MM.1S (cell line): ENCODE data around the gene NEBL.

Experiments used
- DNase-seq: peaks from one replicate; pipeline ENCODE4 v3.0.0-alpha.2; 2015
- H2AFZ ChIP-seq: fragments of 300-600 bp; sonication (generic); 2 replicates; pipeline ENCODE4 v1.6.0; 2016; ENCODE audit warnings: antibody characterized with exemption, low read length
- H3F3A ChIP-seq: fragments of 300-600 bp; sonication (generic); 2 replicates; pipeline ENCODE4 v1.6.1; 2016; ENCODE audit warnings: mild to moderate bottlenecking, antibody characterized with exemption, low read length, moderate library complexity, mixed read lengths; ENCODE audit not compliant: insufficient read depth
- H3K27ac ChIP-seq: fragments of 300-600 bp; sonication (generic); 2 replicates; pipeline ENCODE4 v1.5.1; 2016; ENCODE audit warnings: mild to moderate bottlenecking, low read length
- H3K27me3 ChIP-seq: fragments of 300-600 bp; sonication (generic); replicated peaks from 2 replicates; pipeline ENCODE4 v1.6.0; 2016; ENCODE audit warnings: low read length; ENCODE audit not compliant: insufficient read depth
- H3K36me3 ChIP-seq: fragments of 300-600 bp; sonication (generic); replicated peaks from 2 replicates; pipeline ENCODE4 v1.6.1; 2016; ENCODE audit warnings: mild to moderate bottlenecking, low read length, mixed read lengths; ENCODE audit not compliant: insufficient read depth
- H3K4me1 ChIP-seq: fragments of 300-600 bp; sonication (generic); 2 replicates; pipeline ENCODE4 v1.6.1; 2016; ENCODE audit warnings: low read length, mixed read lengths
- H3K4me2 ChIP-seq: fragments of 300-600 bp; sonication (generic); 2 replicates; pipeline ENCODE4 v1.6.0; 2016; ENCODE audit warnings: low read depth, low read length
- H3K4me3 ChIP-seq: fragments of 300-600 bp; sonication (generic); 2 replicates; pipeline ENCODE4 v1.5.1; 2016; ENCODE audit warnings: low read length, mixed read lengths
- H3K79me2 ChIP-seq: fragments of 300-600 bp; sonication (generic); 2 replicates; pipeline ENCODE4 v1.6.1; 2016; ENCODE audit warnings: mixed run types, low read length, mixed read lengths
- H3K9ac ChIP-seq: fragments of 300-600 bp; sonication (generic); 2 replicates; pipeline ENCODE4 v1.6.1; 2016; ENCODE audit warnings: low read length, mixed read lengths
- H3K9me2 ChIP-seq: fragments of 300-600 bp; sonication (generic); replicated peaks from 2 replicates; pipeline ENCODE4 v1.6.1; 2016; ENCODE audit warnings: mild to moderate bottlenecking, low read length, mixed read lengths; ENCODE audit not compliant: insufficient read depth
- H3K9me3 ChIP-seq: fragments of 300-600 bp; sonication (generic); replicated peaks from 2 replicates; pipeline ENCODE4 v1.6.1; 2016; ENCODE audit warnings: mild to moderate bottlenecking, low read length, mixed read lengths; ENCODE audit not compliant: insufficient read depth
- H4K20me1 ChIP-seq: fragments of 300-600 bp; sonication (generic); 2 replicates; pipeline ENCODE4 v1.6.1; 2016; ENCODE audit warnings: mild to moderate bottlenecking, low read length, moderate library complexity, mixed read lengths; ENCODE audit not compliant: insufficient read depth
- CTCF ChIP-seq: fragments of 300-600 bp; sonication (generic); IDR thresholded peaks from 2 replicates; pipeline ENCODE4 v1.5.1; 2016; ENCODE audit warnings: antibody characterized with exemption, low read length, mixed read lengths
- EZH2 ChIP-seq: fragments of 300-600 bp; sonication (generic); optimal IDR thresholded peaks from 2 replicates; pipeline ENCODE3; 2017; ENCODE audit warnings: low read depth, mild to moderate bottlenecking, antibody characterized with exemption, low read length, mixed read lengths
- EZH2phosphoT487 ChIP-seq: fragments of 300-600 bp; sonication (generic); IDR thresholded peaks from 2 replicates; pipeline ENCODE4 v1.6.1; 2018; ENCODE audit warnings: antibody characterized with exemption, low read length

The NEBL gene

DNA sequence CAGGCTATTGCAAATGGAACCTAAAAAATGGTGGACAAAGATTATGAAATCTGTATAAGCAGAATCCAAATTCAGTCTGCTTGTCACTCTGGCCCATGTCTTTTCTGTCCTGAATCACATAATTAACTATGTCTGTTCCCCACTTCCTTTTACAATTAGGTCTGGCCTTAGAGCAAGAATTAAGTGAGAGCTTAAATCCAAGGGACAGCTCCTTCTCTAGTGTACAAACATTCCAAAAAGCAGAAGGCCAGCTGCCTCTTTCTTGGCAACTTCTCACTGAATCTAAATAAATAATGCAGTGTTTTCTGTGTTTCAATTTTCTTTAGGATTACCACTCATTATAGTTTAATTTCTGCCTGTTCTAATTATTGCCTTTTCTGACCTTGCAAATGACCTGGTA, 39.3 kb upstream of the NEBL start:
- H3K27me3 ChIP-seq = no peaks in the 10 kb centered on the region
- TF ChIP-seq CTCF (no peak), EZH2 (no peak), EZH2phosphoT487 (no peak)
- no peak overlapping the region for H3K9ac ChIP-seq
- no peaks in the 10 kb centered on the region for H4K20me1 ChIP-seq
- no peak overlapping the region for H3K27ac ChIP-seq
- H2AFZ ChIP-seq = no peak overlapping the region
- no peak overlapping the region for H3K4me3 ChIP-seq
- H3K79me2 ChIP-seq = no peaks in the 10 kb centered on the region
- H3K9me2 ChIP-seq = no peaks in the 10 kb centered on the region
- H3K9me3 ChIP-seq = no peaks in the 10 kb centered on the region
- H3F3A ChIP-seq = no peaks in the 10 kb centered on the region
- DNase-seq = no peak
- H3K4me2 ChIP-seq = no peak overlapping the region
- no peaks in the 10 kb centered on the region for H3K36me3 ChIP-seq
- 0 out of 2 replicates have a peak, but pooled peaks cover 3% of the 10 kb centered on the region for H3K4me1 ChIP-seq

DNA sequence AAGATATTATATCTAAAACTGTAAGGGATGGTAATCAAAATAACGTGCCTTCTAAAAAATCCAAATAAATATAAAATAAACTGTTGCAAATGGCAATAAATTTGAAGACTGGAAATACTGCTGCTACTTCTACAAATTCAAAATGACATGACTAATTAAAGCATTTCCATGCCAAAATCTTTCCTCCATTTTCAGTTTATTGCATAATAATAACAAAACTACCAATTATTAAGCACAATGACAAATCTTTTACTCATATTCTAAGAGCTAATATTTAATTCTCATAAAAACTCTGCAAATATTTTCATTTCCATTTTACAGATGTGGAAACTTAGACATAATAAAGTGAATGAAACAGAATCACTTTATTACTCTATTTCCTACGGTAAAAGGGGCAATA, 38.8 kb upstream of the NEBL start:
- no peak for TF ChIP-seq EZH2phosphoT487
- TF ChIP-seq EZH2 = no peak
- TF ChIP-seq CTCF = no peak
- Histone ChIP-seq H3K4me1 (0 out of 2 replicates have a peak, but pooled peaks cover 3% of the 10 kb centered on the region), H3K4me2 (no peak overlapping the region), H3K27me3 (no peaks in the 10 kb centered on the region), H3K9me3 (no peaks in the 10 kb centered on the region), H3K27ac (no peak overlapping the region), H3K36me3 (no peaks in the 10 kb centered on the region), H4K20me1 (no peaks in the 10 kb centered on the region), H3K79me2 (no peaks in the 10 kb centered on the region), H3K9me2 (no peaks in the 10 kb centered on the region), H2AFZ (no peak overlapping the region), H3K9ac (no peak overlapping the region), H3K4me3 (no peak overlapping the region), H3F3A (no peaks in the 10 kb centered on the region)
- no peak for DNase-seq

GRCh38 chr10:20935301-20935700, 38.2 kb upstream of the NEBL start:
- H3K27me3 ChIP-seq = no peaks in the 10 kb centered on the region
- no peak for TF ChIP-seq EZH2
- no peak for TF ChIP-seq CTCF
- no peak for TF ChIP-seq EZH2phosphoT487
- H3K9me2 ChIP-seq = no peaks in the 10 kb centered on the region
- H3K4me2 ChIP-seq = no peak overlapping the region
- 0 out of 2 replicates have a peak, but pooled peaks cover 3% of the 10 kb centered on the region for H3K4me1 ChIP-seq
- H3K79me2 ChIP-seq = no peaks in the 10 kb centered on the region
- H4K20me1 ChIP-seq = no peaks in the 10 kb centered on the region
- no peak for DNase-seq
- no peak overlapping the region for H2AFZ ChIP-seq
- no peak overlapping the region for H3K27ac ChIP-seq
- H3F3A ChIP-seq = no peaks in the 10 kb centered on the region
- no peak overlapping the region for H3K9ac ChIP-seq
- H3K4me3 ChIP-seq = no peak overlapping the region
- no peaks in the 10 kb centered on the region for H3K9me3 ChIP-seq
- no peaks in the 10 kb centered on the region for H3K36me3 ChIP-seq
